Transverse colon (tissue), 4 donors: ENCODE measurements around the gene SPATA2. TPM values are rescaled to one million over a fixed set of nuclear protein-coding genes. Genes with fewer than 3 reads are reported as not detected.

ENCODE experiments used
- DNase-seq: peaks from one replicate; pipeline ENCODE4 v3.0.0-alpha.2; 2019
- H3K27ac ChIP-seq, 4 donors: fragments of 200-600 bp; sonication (generic); 2 replicates each; pipeline ENCODE4 v1.5.1; 2016 to 2018; ENCODE audit warnings: inconsistent platforms in 4 of 4
- H3K27me3 ChIP-seq: fragments of 200-600 bp; sonication (generic); 2 replicates; pipeline ENCODE4 v1.5.1; 2017; ENCODE audit warnings: inconsistent platforms
- H3K36me3 ChIP-seq, 4 donors: fragments of 200-600 bp; sonication (generic); 2 replicates each; pipeline ENCODE4 v1.5.1; 2017 to 2019; ENCODE audit warnings: inconsistent platforms in 4 of 4
- H3K4me1 ChIP-seq, 4 donors: fragments of 200-600 bp; sonication (generic); 2 replicates each; pipeline ENCODE4 v1.5.1; 2017 to 2020; ENCODE audit warnings: inconsistent platforms in 4 of 4
- H3K4me3 ChIP-seq, 4 donors: fragments of 200-600 bp; sonication (generic); 1 replicate in 1 of 4; 2 replicates in 3 of 4; pipeline versions ENCODE4 v1.5.1 to v1.6.1; 2017 to 2019; ENCODE audit warnings: inconsistent platforms in 4 of 4
- H3K9me3 ChIP-seq, 2 donors: fragments of 200-600 bp; sonication (generic); 2 replicates each; pipeline ENCODE4 v1.5.1; 2017 to 2019; ENCODE audit warnings: inconsistent platforms in 2 of 2
- CTCF ChIP-seq, 5 experiments: fragments of 200-600 bp in 3 of 5; fragments of 450-650 bp in 2 of 5; sonication (generic) in 3 of 5; IDR thresholded peaks; 1 replicate in 2 of 5; 2 replicates in 3 of 5; pipeline ENCODE4 v1.5.1; 2016 to 2017; ENCODE audit warnings: antibody characterized with exemption in 5 of 5, inconsistent platforms in 3 of 5, mild to moderate bottlenecking in 2 of 5, moderate library complexity in 1 of 5
- EP300 ChIP-seq: sonication (generic); formaldehyde crosslinking; IDR thresholded peaks from one replicate; pipeline ENCODE4 v1.6.1; 2017; ENCODE audit warnings: antibody characterized with exemption, low read depth
- POLR2A ChIP-seq: fragments of 450-650 bp; IDR thresholded peaks from one replicate; pipeline ENCODE4 v1.6.1; 2016; ENCODE audit warnings: antibody characterized with exemption, mild to moderate bottlenecking, moderate library complexity
- POLR2AphosphoS5 ChIP-seq, 3 donors: sonication (generic); formaldehyde crosslinking; IDR thresholded peaks; one replicate each; pipeline ENCODE4 v1.6.1; 2016; ENCODE audit warnings: antibody characterized with exemption in 3 of 3
- WGBS, 2 donors: methylation state at CpG; one replicate each; pipeline ENCODE4 v1.1.5; 2018; ENCODE audit warnings: low coverage in 1 of 2; 5-methylcytosine and 5-hydroxymethylcytosine counted together
- in situ Hi-C, 4 donors: fragments of 200-750 bp; cut with MboI; loops; one replicate each; pipeline versions ENCODE4 v1.15.0 to v1.15.1; 2017; ENCODE audit warnings: low sequenced_read_pairs in 3 of 4, low pct_ligation_motif_present in 1 of 4, low pct_unique_long_range_greater_than_20kb in 1 of 4
- intact Hi-C: fragments of 100-400 bp; cut with DNase I; formaldehyde crosslinking; loops from one replicate; pipeline ENCODE4 v1.15.1; 2023; ENCODE audit warnings: low total_unique reads
- total RNA-seq, 4 donors: library from RNA; depleted of rRNA; stranded (reverse); fragments of >200 nt; gene quantifications; one replicate each; pipeline ENCODE4 v1.1.0, GENCODE V29; 2016

SPATA2 gene
- total RNA-seq, 4 donors from 2014 or later: 4.0 to 40.0 (median 17.2) TPM

- H3K27me3 ChIP-seq: no peaks in the 10 kb centered on the region
- H3K4me1 ChIP-seq: peaks cover 0 to 5% (median 0%) of the 10 kb centered on the region in 4 donors
- H3K27ac ChIP-seq: no peak overlapping the region
- no peak for DNase-seq
- peaks cover 0 to 25% (median 4%) of the 10 kb centered on the region in 4 donors for H3K36me3 ChIP-seq
- 92 to 94% methylated on average over 3 to 28 of the region's 29 CpGs for WGBS, 2 donors
- TF ChIP-seq EP300 (no peak), POLR2AphosphoS5 (IDR thresholded peaks at IDR 0.05) (no peak), CTCF (IDR thresholded peaks at IDR 0.05) (no peak), POLR2A (no peak)
- in situ Hi-C loops: no loop called here
- intact Hi-C loops: no loop called here
- H3K9me3 ChIP-seq: no peaks in the 10 kb centered on the region
- H3K4me3 ChIP-seq: no peak overlapping the region
Observed at GRCh38 chr20:49882171-49882970, 33.0 kb downstream of the SPATA2 start.

- peaks cover 0 to 25% (median 4%) of the 10 kb centered on the region in 4 donors for H3K36me3 ChIP-seq
- DNase-seq: no peak
- intact Hi-C loops: no loop called here
- H3K4me3 ChIP-seq: no peak overlapping the region
- 89 to 93% methylated on average over 8 to 15 of the region's 15 CpGs for WGBS, 2 donors
- H3K9me3 ChIP-seq: no peaks in the 10 kb centered on the region
- TF ChIP-seq EP300 (no peak), CTCF (IDR thresholded peaks at IDR 0.05) (no peak), POLR2AphosphoS5 (IDR thresholded peaks at IDR 0.05) (no peak), POLR2A (no peak)
- H3K4me1 ChIP-seq: peaks cover 0 to 6% (median 2%) of the 10 kb centered on the region in 4 donors
- no peaks in the 10 kb centered on the region for H3K27me3 ChIP-seq
- in situ Hi-C loops: no loop called here
- no peak overlapping the region for H3K27ac ChIP-seq
Observed at GRCh38 chr20:49880724-49881445, 34.4 kb downstream of the SPATA2 start.

- in situ Hi-C loops: no loop called here
- WGBS, 2 donors: 70 to 72% methylated on average over 3 of the region's 3 CpGs
- H3K36me3 ChIP-seq: peaks cover 0 to 25% (median 4%) of the 10 kb centered on the region in 4 donors
- no peak for TF ChIP-seq POLR2AphosphoS5 (IDR thresholded peaks at IDR 0.05)
- no peak for TF ChIP-seq EP300
- TF ChIP-seq CTCF (IDR thresholded peaks at IDR 0.05): no peak
- TF ChIP-seq POLR2A: no peak
- no peak overlapping the region for H3K4me3 ChIP-seq
- no peaks in the 10 kb centered on the region for H3K27me3 ChIP-seq
- no peak for DNase-seq
- intact Hi-C loops: no loop called here
- H3K4me1 ChIP-seq: peaks cover 0 to 6% (median 2%) of the 10 kb centered on the region in 4 donors
- no peak overlapping the region for H3K27ac ChIP-seq
- no peaks in the 10 kb centered on the region for H3K9me3 ChIP-seq
Observed at GRCh38 chr20:49880177-49880576, 35.2 kb downstream of the SPATA2 start.

DNA sequence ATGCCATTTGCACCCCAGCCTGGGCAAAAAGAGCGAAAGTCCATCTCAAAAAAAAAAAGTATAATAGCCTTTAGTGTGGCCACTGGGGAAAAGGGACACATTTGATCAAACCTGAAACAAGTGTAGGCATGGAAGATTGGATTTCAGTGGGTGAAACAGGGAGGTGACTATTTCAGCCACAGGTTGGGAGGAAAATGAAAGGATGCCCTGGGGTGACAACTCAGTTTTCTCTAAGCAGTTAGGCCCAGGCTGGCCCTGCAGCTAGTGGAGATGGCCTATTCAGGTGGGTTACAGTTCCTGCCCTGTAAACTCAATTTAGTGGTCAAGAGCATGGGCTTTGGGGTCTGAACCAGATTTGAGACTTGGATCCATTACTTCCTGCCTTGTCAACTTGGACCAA is 36.4 kb downstream of the SPATA2 start:
- TF ChIP-seq POLR2AphosphoS5 (IDR thresholded peaks at IDR 0.05) (no peak), CTCF (IDR thresholded peaks at IDR 0.05) (no peak), POLR2A (no peak), EP300 (no peak)
- H3K4me3 ChIP-seq: no peak overlapping the region
- 95 to 100% methylated on average over 1 of the region's 1 CpG for WGBS, 2 donors

More for the DNA sequence above, 36.4 kb downstream of the SPATA2 start:
- H3K4me1 ChIP-seq: peaks cover 0 to 6% (median 2%) of the 10 kb centered on the region in 4 donors
- in situ Hi-C loops: no loop called here
- H3K27ac ChIP-seq: no peak overlapping the region
- no peaks in the 10 kb centered on the region for H3K27me3 ChIP-seq
- intact Hi-C loops: no loop called here
- no peaks in the 10 kb centered on the region for H3K9me3 ChIP-seq
- no peak for DNase-seq
- peaks cover 0 to 18% (median 2%) of the 10 kb centered on the region in 4 donors for H3K36me3 ChIP-seq
